Measurements from ENCODE around the gene PFN1.
A peak's percentile ranks its signal among the peaks of the same experiment; 100 is the strongest.

PFN1 gene

GRCh38 chr17:4967539-4968485 is 19.5 kb upstream of the PFN1 start, which contains the start of gene SPAG7:
Gene SPAG7 (minus strand): TSS chr17:4967817. CDS start chr17:4967804, 13 bp downstream.
- 0 out of 2 replicates have a peak, but pooled peaks have one; percentile 1 for TF ChIP-seq CTCF (IDR thresholded peaks at IDR 0.05; ENCODE audit: control insufficient read depth, extremely low read depth, insufficient read depth)
- peak within 1 kb of the TSS; percentile 80 for H3K4me3 ChIP-seq (ENCODE audit: low read depth, low read length)
- peak; percentile 92 for DNase-seq (ENCODE audit: low read depth)

GRCh38 chr17:4966844-4967538 is 18.7 kb upstream of the PFN1 start:
- TF ChIP-seq CTCF (IDR thresholded peaks at IDR 0.05; ENCODE audit: control insufficient read depth, extremely low read depth, insufficient read depth) = no peak
- peak; percentile 100 for DNase-seq (ENCODE audit: low read depth)
- H3K4me3 ChIP-seq (ENCODE audit: low read depth, low read length) = peak overlapping the region; percentile 80

GRCh38 chr17:4965311-4965986 is 17.1 kb upstream of the PFN1 start:
- H3K4me3 ChIP-seq (ENCODE audit: low read depth, low read length) = no peak overlapping the region
- no peak for TF ChIP-seq CTCF (IDR thresholded peaks at IDR 0.05; ENCODE audit: control insufficient read depth, extremely low read depth, insufficient read depth)
- DNase-seq (ENCODE audit: low read depth) = no peak

GRCh38 chr17:4960279-4960922 is 12.1 kb upstream of the PFN1 start:
- DNase-seq (ENCODE audit: low read depth) = no peak
- TF ChIP-seq CTCF (IDR thresholded peaks at IDR 0.05; ENCODE audit: control insufficient read depth, extremely low read depth, insufficient read depth) = no peak

GRCh38 chr17:4959261-4959965 is 11.1 kb upstream of the PFN1 start:
- no peak for TF ChIP-seq CTCF (IDR thresholded peaks at IDR 0.05; ENCODE audit: control insufficient read depth, extremely low read depth, insufficient read depth)
- no peak for DNase-seq (ENCODE audit: low read depth)
- no peak overlapping the region for H3K4me3 ChIP-seq (ENCODE audit: low read depth, low read length)

More at GRCh38 chr17:4960279-4960922, 12.1 kb upstream of the PFN1 start:
- no peak overlapping the region for H3K4me3 ChIP-seq (ENCODE audit: low read depth, low read length)

GRCh38 chr17:4958102-4958501 is 9.8 kb upstream of the PFN1 start:
- no peak for TF ChIP-seq CTCF (IDR thresholded peaks at IDR 0.05; ENCODE audit: control insufficient read depth, extremely low read depth, insufficient read depth)

More at GRCh38 chr17:4958102-4958501, 9.8 kb upstream of the PFN1 start:
- DNase-seq (ENCODE audit: low read depth) = no peak
- H3K4me3 ChIP-seq (ENCODE audit: low read depth, low read length) = no peak overlapping the region

All from LNCaP clone FGC (cell line).